GM18907 (cell line): ENCODE measurements around the gene PSMB2.
"Not testable (repeated sequence)": the region's sequence is repeated elsewhere in the genome, so short reads cannot be mapped to it uniquely, and the experiment has no call there.

Source experiments
- ATAC-seq: cut with Tn5 transposase; IDR thresholded peaks from one replicate; pipeline ENCODE4 v1.9.1; 2021; ENCODE audit warnings: mild to moderate bottlenecking, moderate library complexity; ENCODE audit not compliant: unreplicated experiment

The PSMB2 gene

GRCh38 chr1:35641233-35641866 is at the start of gene PSMB2:
Gene PSMB2 (minus strand): TSS chr1:35641526. CDS start chr1:35641432, 94 bp downstream.
- ATAC-seq = peak; percentile 83

GRCh38 chr1:35691080-35691479 is 49.8 kb upstream of the PSMB2 start:
- no peak for ATAC-seq

- ATAC-seq = not testable (repeated sequence)
Measured at GRCh38 chr1:35690103-35690502, 48.8 kb upstream of the PSMB2 start.

GRCh38 chr1:35688161-35688560 is 46.8 kb upstream of the PSMB2 start:
- ATAC-seq = no peak

GRCh38 chr1:35683012-35683411 is 41.7 kb upstream of the PSMB2 start:
- no peak for ATAC-seq

- no peak for ATAC-seq
Measured at GRCh38 chr1:35680271-35680670, 38.9 kb upstream of the PSMB2 start.

GRCh38 chr1:35675773-35676172 is 34.4 kb upstream of the PSMB2 start:
- no peak for ATAC-seq

GRCh38 chr1:35674111-35674510 is 32.8 kb upstream of the PSMB2 start:
- no peak for ATAC-seq

GRCh38 chr1:35672116-35672515 is 30.8 kb upstream of the PSMB2 start:
- no peak for ATAC-seq

GRCh38 chr1:35668506-35668905 is 27.2 kb upstream of the PSMB2 start:
- no peak for ATAC-seq

- no peak for ATAC-seq
Measured at GRCh38 chr1:35666916-35667315, 25.6 kb upstream of the PSMB2 start.

- ATAC-seq = no peak
Measured at GRCh38 chr1:35666216-35666615, 24.9 kb upstream of the PSMB2 start.

- ATAC-seq = no peak
Measured at GRCh38 chr1:35663434-35663833, 22.1 kb upstream of the PSMB2 start.

- no peak for ATAC-seq
Measured at GRCh38 chr1:35661474-35661795, 20.1 kb upstream of the PSMB2 start.

GRCh38 chr1:35660581-35661473 is 19.5 kb upstream of the PSMB2 start:
- ATAC-seq = no peak

GRCh38 chr1:35659589-35659988 is 18.3 kb upstream of the PSMB2 start:
- ATAC-seq = no peak

GRCh38 chr1:35657851-35658250 is 16.5 kb upstream of the PSMB2 start:
- ATAC-seq = no peak

GRCh38 chr1:35656863-35657232 is 15.5 kb upstream of the PSMB2 start:
- ATAC-seq = no peak

GRCh38 chr1:35656148-35656862 is 15.0 kb upstream of the PSMB2 start:
- no peak for ATAC-seq

GRCh38 chr1:35655196-35655595 is 13.9 kb upstream of the PSMB2 start:
- ATAC-seq = no peak

GRCh38 chr1:35650416-35650815 is 9.1 kb upstream of the PSMB2 start:
- no peak for ATAC-seq

- no peak for ATAC-seq
Measured at GRCh38 chr1:35646043-35646442, 4.7 kb upstream of the PSMB2 start.
